ENCODE data around the gene B3GNT5.

GRCh38 chr3:183217548-183218332 is 35.3 kb upstream of the B3GNT5 start:
- TF ChIP-seq CTCF (IDR thresholded peaks at IDR 0.05) (no peak), POLR2A (IDR thresholded peaks at IDR 0.05) (no peak)

Measured in uterus (tissue), 2 donors.